Astrocyte (in vitro differentiated cells and primary cell): ENCODE data around the gene ANO5.

ENCODE experiments used
- CTCF ChIP-seq: IDR thresholded peaks from 2 replicates; pipeline ENCODE4 v1.5.1; 2011; ENCODE audit warnings: low read depth, mild to moderate bottlenecking, inconsistent platforms, low read length, moderate library complexity; ENCODE audit not compliant: insufficient read depth
- EZH2 ChIP-seq: IDR thresholded peaks from 2 replicates; pipeline ENCODE4 v1.6.1; 2012; ENCODE audit warnings: mild to moderate bottlenecking, low read length, inconsistent platforms; ENCODE audit not compliant: insufficient read depth

GRCh38 chr11:22165759-22166513, 26.9 kb upstream of the ANO5 start:
- TF ChIP-seq CTCF, result no peak
- TF ChIP-seq EZH2, result no peak
